Pancreas (tissue), 10 donors: ENCODE data around the gene DTL. TPM values are rescaled to one million over a fixed set of nuclear protein-coding genes. Genes with fewer than 3 reads are reported as not detected.

Experiments used
- ATAC-seq, 4 donors: fragments of 200-7000 bp; cut with Tn5 transposase; one replicate each; pipeline versions ENCODE4 v1.8.0 to v1.9.1; 2020; ENCODE audit warnings: mild to moderate bottlenecking in 4 of 4, moderate library complexity in 4 of 4
- DNase-seq, 6 donors: peaks; one replicate each; pipeline ENCODE4 v3.0.0-alpha.2; 2020
- FAIRE-seq: peaks from 2 replicates; lab custom pipeline; 2012; peaks lifted over from hg19 to GRCh38; lab: Jason Lieb, UNC
- H3K27ac ChIP-seq, 4 donors: fragments of 200-600 bp; sonication (generic); 1 replicate in 3 of 4; 2 replicates in 1 of 4; pipeline versions ENCODE4 v1.5.0 to v1.8.0; 2020
- H3K27me3 ChIP-seq, 4 donors: fragments of 200-600 bp; one replicate each; pipeline ENCODE4 v1.8.0; 2021
- H3K36me3 ChIP-seq, 3 donors: fragments of 200-600 bp; sonication (generic) in 1 of 3; one replicate each; pipeline versions ENCODE4 v1.5.0 to v1.8.0; 2020 to 2021
- H3K4me1 ChIP-seq, 3 donors: fragments of 200-600 bp; one replicate each; pipeline ENCODE4 v1.8.0; 2021
- H3K4me3 ChIP-seq, 4 donors: fragments of 200-600 bp; sonication (generic) in 2 of 4; one replicate each; pipeline versions ENCODE4 v1.5.0 to v1.8.0; 2020 to 2021
- H3K9me3 ChIP-seq, 4 donors: fragments of 200-600 bp; one replicate each; pipeline ENCODE4 v1.8.0; 2021
- WGBS, 2 donors: extraction: QIAGEN DNeasy Blood & Tissue Kit; methylation state at CpG; one replicate each; pipeline ENCODE4 v1.1.7; 2013; 5-methylcytosine and 5-hydroxymethylcytosine counted together
- intact Hi-C, 3 donors: fragments of 100-400 bp; cut with DNase I; formaldehyde crosslinking; loops; one replicate each; pipeline versions ENCODE4 v1.11.1 to v1.14.2; 2022
- polyA plus RNA-seq, 2 donors: library from polyadenylated mRNA; stranded (reverse); fragments of 200-250 nt; gene quantifications; one replicate each; pipeline ENCODE4 v1.2.3, GENCODE V29; 2013
- total RNA-seq, 6 donors: library from RNA; stranded (reverse); fragmentation: NEBNext Ultra II Directional in 4 of 6; extraction: Animal tissue kit (Norgen Biotek cat#: 25700) in 4 of 6; gene quantifications; one replicate each; pipeline versions ENCODE4 v1.2.1 to v1.2.4, GENCODE V29; 2021 to 2023
- TF ChIP-seq, protein P1 (sequence below), 4 donors: fragments of 200-600 bp; sonication (generic) in 3 of 4; IDR thresholded peaks; one replicate each; pipeline versions ENCODE4 v1.5.0 to v1.8.0; 2021; ENCODE audit warnings: antibody characterized with exemption in 4 of 4
- donor health status: healthy with polysubstance abuse.
- donor health status: DM: no; HTN: no; CAD: no; lungs with moderate emphysema.
- donor health status: DM: no; HTN: no; CAD: no.
- donor health status: control.
- donor health status: control.
- donor health status: Bipolar disorder and iron deficiency.
- donor health status: DM: yes; HTN: yes; CAD: no.
- donor health status: DM: no; HTN: no; CAD: no.
- donor health status: DM: no; HTN: no; CAD: no.
- donor health status: DM: yes; HTN: yes; CAD: no.

Gene DTL
- total and polyA plus RNA-seq, 8 donors, result 0.05 to 1.1 (median 0.49) TPM

DNA sequence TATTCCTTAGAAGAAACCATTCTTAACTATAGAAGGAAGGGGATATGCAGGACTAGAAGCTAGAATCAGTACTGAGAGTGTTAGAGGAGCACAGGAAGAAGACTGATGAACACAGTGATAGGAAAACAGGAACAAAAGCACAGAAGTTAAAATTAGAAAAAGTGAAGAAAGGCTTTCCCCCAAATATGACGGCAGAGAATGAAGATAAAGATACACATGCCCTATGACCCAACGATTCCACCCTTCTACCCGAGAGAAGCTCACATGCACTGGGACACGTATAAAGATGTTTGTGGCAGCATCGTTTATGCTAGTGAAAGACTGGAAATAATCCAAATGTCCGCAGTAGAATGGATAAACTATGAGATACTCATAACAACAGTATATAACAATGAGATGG, 74.2 kb downstream of the DTL start:
- Histone ChIP-seq H3K4me3 (no peak overlapping the region), H3K4me1 (peaks cover 7 to 20% (median 15%) of the 10 kb centered on the region in 3 donors), H3K36me3 (no peaks in the 10 kb centered on the region), H3K9me3 (no peaks in the 10 kb centered on the region), H3K27me3 (no peaks in the 10 kb centered on the region), H3K27ac (no peak overlapping the region)
- FAIRE-seq (no peak), ATAC-seq (no peak), DNase-seq (no peak)
- TF ChIP-seq, protein P1, sequence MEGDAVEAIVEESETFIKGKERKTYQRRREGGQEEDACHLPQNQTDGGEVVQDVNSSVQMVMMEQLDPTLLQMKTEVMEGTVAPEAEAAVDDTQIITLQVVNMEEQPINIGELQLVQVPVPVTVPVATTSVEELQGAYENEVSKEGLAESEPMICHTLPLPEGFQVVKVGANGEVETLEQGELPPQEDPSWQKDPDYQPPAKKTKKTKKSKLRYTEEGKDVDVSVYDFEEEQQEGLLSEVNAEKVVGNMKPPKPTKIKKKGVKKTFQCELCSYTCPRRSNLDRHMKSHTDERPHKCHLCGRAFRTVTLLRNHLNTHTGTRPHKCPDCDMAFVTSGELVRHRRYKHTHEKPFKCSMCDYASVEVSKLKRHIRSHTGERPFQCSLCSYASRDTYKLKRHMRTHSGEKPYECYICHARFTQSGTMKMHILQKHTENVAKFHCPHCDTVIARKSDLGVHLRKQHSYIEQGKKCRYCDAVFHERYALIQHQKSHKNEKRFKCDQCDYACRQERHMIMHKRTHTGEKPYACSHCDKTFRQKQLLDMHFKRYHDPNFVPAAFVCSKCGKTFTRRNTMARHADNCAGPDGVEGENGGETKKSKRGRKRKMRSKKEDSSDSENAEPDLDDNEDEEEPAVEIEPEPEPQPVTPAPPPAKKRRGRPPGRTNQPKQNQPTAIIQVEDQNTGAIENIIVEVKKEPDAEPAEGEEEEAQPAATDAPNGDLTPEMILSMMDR (IDR thresholded peaks at IDR 0.05), result no peak
- intact Hi-C loops, result no loop called here
- 87 to 92% methylated on average over 6 of the region's 6 CpGs for WGBS, 2 donors

DNA sequence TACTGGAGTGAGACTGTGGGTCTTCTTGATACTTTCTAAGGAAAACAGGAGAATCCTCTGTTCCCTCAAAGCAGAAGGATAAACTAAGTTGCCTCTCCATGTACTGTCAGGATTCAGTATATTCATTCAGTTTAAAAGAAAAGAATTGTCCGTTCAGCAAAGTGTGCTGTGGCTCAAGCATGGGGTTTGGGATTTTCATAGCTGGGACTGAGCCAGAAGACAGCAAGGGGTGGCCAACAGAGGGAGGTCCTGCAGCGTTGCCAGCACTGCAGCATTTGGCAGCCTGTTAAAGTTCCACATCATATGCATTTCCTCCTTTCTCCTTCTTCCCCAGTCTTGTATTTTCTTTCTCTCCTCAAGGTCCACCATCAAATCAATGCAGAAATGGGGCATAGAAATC, 75.1 kb downstream of the DTL start:
- Histone ChIP-seq H3K27ac (no peak overlapping the region), H3K27me3 (no peaks in the 10 kb centered on the region), H3K4me3 (no peak overlapping the region), H3K4me1 (peaks cover 7 to 20% (median 15%) of the 10 kb centered on the region in 3 donors), H3K9me3 (no peaks in the 10 kb centered on the region), H3K36me3 (no peaks in the 10 kb centered on the region)
- ATAC-seq (peak in 3 of 4 donors; percentile 40 to 76 (median 67)), FAIRE-seq (no peak), DNase-seq (peak in 2 of 6 donors; percentile 16 to 23)
- TF ChIP-seq, protein P1 (IDR thresholded peaks at IDR 0.05), result no peak
- intact Hi-C loops, result no loop called here
- WGBS, 2 donors, result 25 to 28% methylated on average over 2 of the region's 2 CpGs

DNA sequence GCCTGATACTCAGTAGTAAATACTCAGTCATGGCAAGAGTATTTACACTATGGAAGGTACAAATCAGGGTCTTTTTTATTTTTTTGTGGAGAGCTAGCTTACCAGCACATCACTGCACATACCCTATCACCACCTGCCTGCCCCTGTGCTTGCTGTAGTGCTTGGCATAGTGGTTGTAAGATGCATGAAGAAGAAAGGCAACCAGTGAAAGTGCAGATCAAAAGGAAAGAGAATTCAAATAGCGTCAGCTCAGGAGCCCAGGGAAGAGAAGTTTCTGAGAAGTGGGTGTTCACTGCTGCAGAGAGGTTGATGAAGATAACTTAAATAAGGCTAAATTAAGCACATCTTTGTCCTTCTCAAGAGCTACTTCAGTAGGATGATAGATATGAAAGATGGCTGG, 76.0 kb downstream of the DTL start:
- Histone ChIP-seq H3K4me1 (peaks cover 7 to 17% (median 15%) of the 10 kb centered on the region in 3 donors), H3K27me3 (no peaks in the 10 kb centered on the region), H3K9me3 (no peaks in the 10 kb centered on the region), H3K27ac (no peak overlapping the region), H3K36me3 (no peaks in the 10 kb centered on the region), H3K4me3 (no peak overlapping the region)
- DNase-seq (no peak), FAIRE-seq (no peak), ATAC-seq (no peak)
- 96 to 100% methylated on average over 1 of the region's 1 CpG for WGBS, 2 donors
- TF ChIP-seq, protein P1 (IDR thresholded peaks at IDR 0.05), result no peak
- intact Hi-C loops, result no loop called here

DNA sequence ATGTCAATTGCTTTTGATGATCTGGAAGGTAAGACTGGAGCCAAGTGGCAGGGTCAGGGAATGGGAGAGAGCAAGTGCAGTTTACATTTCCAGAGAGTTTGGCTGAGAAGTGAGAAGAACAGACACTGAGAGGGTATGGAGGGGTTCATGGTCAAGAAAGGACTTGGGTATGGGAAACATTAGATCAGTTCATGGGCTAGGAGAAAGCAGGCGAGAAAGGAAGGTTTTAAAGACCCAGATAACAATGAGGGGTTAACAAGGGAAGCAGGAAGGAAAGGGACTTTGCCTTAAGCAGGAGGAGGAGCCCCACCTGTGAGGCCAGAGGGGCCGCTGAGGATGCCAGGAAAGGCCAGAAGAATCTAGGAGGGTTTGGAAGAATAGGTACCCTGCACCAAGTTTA, 78.2 kb downstream of the DTL start:
- Histone ChIP-seq H3K36me3 (no peaks in the 10 kb centered on the region), H3K27ac (no peak overlapping the region), H3K27me3 (no peaks in the 10 kb centered on the region), H3K4me1 (peaks cover 0 to 5% (median 1%) of the 10 kb centered on the region in 3 donors), H3K9me3 (no peaks in the 10 kb centered on the region), H3K4me3 (no peak overlapping the region)
- TF ChIP-seq, protein P1 (IDR thresholded peaks at IDR 0.05), result no peak
- 88 to 93% methylated on average over 2 of the region's 2 CpGs for WGBS, 2 donors
- FAIRE-seq, result no peak
- intact Hi-C loops, result no loop called here
- DNase-seq, result no peak
- no peak for ATAC-seq

DNA sequence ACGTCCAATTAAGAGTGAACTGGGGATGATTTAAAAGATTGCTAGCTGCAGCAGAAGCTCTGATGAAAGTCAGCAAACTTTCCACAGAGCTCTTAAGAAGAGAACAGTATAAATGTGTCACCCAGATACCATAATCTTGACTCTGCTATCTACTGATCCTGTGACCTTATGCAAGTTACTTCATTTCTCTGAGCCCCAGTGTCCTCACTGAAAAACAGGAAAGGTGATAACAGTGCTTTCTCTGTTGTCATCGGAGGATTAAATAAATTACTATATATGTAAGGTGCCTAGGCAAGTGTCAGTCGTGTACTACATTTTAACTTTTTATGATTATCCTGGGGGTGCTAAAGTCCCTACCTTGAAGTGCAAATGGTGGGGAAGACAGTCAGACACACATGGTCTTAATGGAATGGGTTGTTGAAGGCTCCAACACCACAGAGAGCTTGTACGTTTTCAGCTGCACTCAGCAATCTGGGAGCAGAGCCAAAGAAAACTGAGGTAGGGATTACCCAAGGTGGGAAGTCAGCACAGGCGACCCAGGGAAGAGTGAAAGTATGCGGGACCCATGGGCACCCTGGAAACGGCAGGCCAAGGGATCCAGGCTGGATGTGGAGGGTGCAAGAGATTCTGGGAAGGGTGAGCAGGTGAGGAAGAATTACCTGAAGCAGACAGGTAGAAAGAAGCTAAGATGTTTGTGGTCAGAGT, 82.8 kb downstream of the DTL start:
- TF ChIP-seq, protein P1 (IDR thresholded peaks at IDR 0.05), result no peak
- WGBS, 2 donors, result 51 to 64% methylated on average over 7 of the region's 7 CpGs
- DNase-seq (peak in 1 of 6 donors; percentile 7), FAIRE-seq (no peak), ATAC-seq (peak in 3 of 4 donors; percentile 40 to 57 (median 56))
- no peaks in the 10 kb centered on the region for H3K9me3 ChIP-seq
- intact Hi-C loops, result no loop called here
- H3K27me3 ChIP-seq, result no peaks in the 10 kb centered on the region
- no peak overlapping the region for H3K27ac ChIP-seq
- no peaks in the 10 kb centered on the region for H3K4me1 ChIP-seq
- no peak overlapping the region for H3K4me3 ChIP-seq
- H3K36me3 ChIP-seq, result no peaks in the 10 kb centered on the region
